HepG2 (cell line): ENCODE data around the gene PTPN5. TPM values are rescaled to one million over a fixed set of nuclear protein-coding genes. Genes with fewer than 3 reads are reported as not detected.

Source experiments
- ATAC-seq: fragments of 200-7000 bp; cut with Tn5 transposase; 3 replicates; pipeline ENCODE4 v1.9.1; 2020; ENCODE audit warnings: mild to moderate bottlenecking, moderate library complexity
- BruUV-seq: library from RNA; stranded (reverse); fragments of 400-500 nt; replicated peaks from 2 replicates; lab custom pipeline; 2021; lab: Mats Ljungman, UMichigan
- CTCF ChIA-PET: fragments of 300-600 bp; formaldehyde crosslinking; extraction: SDS; loops from one replicate; lab custom pipeline; 2021; ENCODE audit warnings: low total read pairs, inconsistent platforms, low intra/inter-chr PET ratio; lab: Yijun Ruan, JAX
- POLR2A ChIA-PET: fragments of 350-600 bp; sonication (Branson Sonifier 250); formaldehyde crosslinking; loops from one replicate; lab custom pipeline; 2020; ENCODE audit warnings: antibody characterized with exemption, inconsistent platforms; lab: Yijun Ruan, JAX
- DNase-seq: peaks from one replicate; pipeline ENCODE4 v3.0.0-alpha.2; 2015; ENCODE audit warnings: low spot score
- FAIRE-seq: peaks from 3 replicates; lab custom pipeline; 2011; peaks lifted over from hg19 to GRCh38; lab: Jason Lieb, UNC
- H2AFZ ChIP-seq: one replicate; pipeline ENCODE4 v1.6.1; 2011; ENCODE audit warnings: low read length, inconsistent platforms
- H3K27ac ChIP-seq: fragments of 300-600 bp; 3 replicates; pipeline ENCODE4 v1.8.0; 2011; ENCODE audit warnings: mixed run types, mild to moderate bottlenecking, mixed read lengths, low read length, inconsistent platforms; ENCODE audit not compliant: insufficient read depth; ENCODE audit errors: extremely low read length
- H3K27me3 ChIP-seq, 2 experiments: fragments of 200-600 bp in 1 of 2; 2 replicates in 1 of 2; 3 replicates in 1 of 2; pipeline versions ENCODE4 v1.6.0 to v1.8.0; 2011; ENCODE audit warnings: low read length in 2 of 2, mild to moderate bottlenecking in 2 of 2, moderate library complexity in 2 of 2, inconsistent platforms in 1 of 2; ENCODE audit not compliant: insufficient read depth in 2 of 2, control insufficient read depth in 1 of 2
- H3K36me3 ChIP-seq, 2 experiments: fragments of 200-600 bp in 1 of 2; replicated peaks in 1 of 2; 2 replicates in 1 of 2; 3 replicates in 1 of 2; pipeline versions ENCODE4 v1.5.1 to v1.8.0; 2011; ENCODE audit warnings: low read length in 2 of 2, inconsistent platforms in 1 of 2; ENCODE audit not compliant: insufficient read depth in 2 of 2, control insufficient read depth in 1 of 2
- H3K4me1 ChIP-seq: 2 replicates; pipeline ENCODE4 v1.5.1; 2012; ENCODE audit warnings: low read length, inconsistent platforms; ENCODE audit not compliant: insufficient read depth
- H3K4me2 ChIP-seq: 2 replicates; pipeline ENCODE4 v1.6.0; 2011; ENCODE audit warnings: low read depth, low read length, inconsistent platforms
- H3K4me3 ChIP-seq, 3 experiments: fragments of 200-600 bp in 1 of 3; sonication (generic), shearing (Covaris generic) in 1 of 3; replicated peaks in 1 of 3; 2 replicates each; pipeline ENCODE4 v1.5.1; 2011 to 2016; ENCODE audit warnings: low read length in 3 of 3, inconsistent platforms in 2 of 3, low read depth in 2 of 3, mild to moderate bottlenecking in 2 of 3, control low read depth in 1 of 3, mixed read lengths in 1 of 3; ENCODE audit not compliant: insufficient read depth in 1 of 3
- H3K79me2 ChIP-seq: one replicate; pipeline ENCODE4 v1.6.1; 2011; ENCODE audit warnings: low read length, inconsistent platforms; ENCODE audit not compliant: insufficient read depth
- H3K9ac ChIP-seq: 2 replicates; pipeline ENCODE4 v1.6.0; 2011; ENCODE audit warnings: mild to moderate bottlenecking, low read depth, low read length, inconsistent platforms; ENCODE audit not compliant: insufficient read depth
- H3K9me3 ChIP-seq: 2 replicates; pipeline ENCODE4 v1.5.1; 2012; ENCODE audit warnings: mild to moderate bottlenecking, low read length
- H4K20me1 ChIP-seq: 2 replicates; pipeline ENCODE4 v1.6.0; 2011; ENCODE audit warnings: inconsistent platforms, mild to moderate bottlenecking, low read length, moderate library complexity; ENCODE audit not compliant: insufficient read depth
- ARID2 ChIP-seq: sonication (generic); formaldehyde crosslinking; IDR thresholded peaks from 2 replicates; pipeline ENCODE4 v1.8.1; 2022; ENCODE audit warnings: mild to moderate bottlenecking, missing genetic modification reagents, borderline replicate concordance
- BRCA1 ChIP-seq: sonication (generic); formaldehyde crosslinking; IDR thresholded peaks from 2 replicates; pipeline ENCODE4 v1.4.0; 2020; ENCODE audit warnings: missing genetic modification reagents
- CHCHD3 ChIP-seq: sonication (generic); formaldehyde crosslinking; IDR thresholded peaks from 2 replicates; pipeline ENCODE4 v1.8.0; 2022; ENCODE audit warnings: mild to moderate bottlenecking, missing genetic modification reagents, moderate library complexity
- HNRNPLL ChIP-seq: fragments of 200-400 bp; formaldehyde crosslinking; IDR thresholded peaks from 2 replicates; pipeline ENCODE4 v1.6.1; 2017; ENCODE audit warnings: mild to moderate bottlenecking, low read depth, low read length; ENCODE audit not compliant: poor library complexity, severe bottlenecking
- JUN ChIP-seq: sonication (generic); formaldehyde crosslinking; IDR thresholded peaks from 2 replicates; pipeline ENCODE4 v1.4.0; 2020; ENCODE audit warnings: mild to moderate bottlenecking, missing genetic modification reagents
- RBM22 ChIP-seq: fragments of 200-400 bp; formaldehyde crosslinking; optimal IDR thresholded peaks from 2 replicates; pipeline ENCODE3; 2017; ENCODE audit warnings: mild to moderate bottlenecking, low read length, moderate library complexity
- TRIM22 ChIP-seq: fragments of 450-650 bp; IDR thresholded peaks from 2 replicates; pipeline ENCODE4 v1.6.1; 2017
- ZGPAT ChIP-seq: IDR thresholded peaks from 2 replicates; pipeline ENCODE4 v1.6.1; 2016; ENCODE audit warnings: mild to moderate bottlenecking
- ZKSCAN5 ChIP-seq: sonication (generic); formaldehyde crosslinking; IDR thresholded peaks from 2 replicates; pipeline ENCODE4 v1.5.1; 2020; ENCODE audit warnings: mild to moderate bottlenecking, missing genetic modification reagents
- ZNF225 ChIP-seq: sonication (generic); formaldehyde crosslinking; IDR thresholded peaks from 2 replicates; pipeline ENCODE4 v1.4.0; 2020; ENCODE audit warnings: mild to moderate bottlenecking, missing genetic modification reagents
- ZNF235 ChIP-seq: sonication (generic); formaldehyde crosslinking; IDR thresholded peaks from 2 replicates; pipeline ENCODE4 v1.8.1; 2023; ENCODE audit warnings: mild to moderate bottlenecking, missing genetic modification reagents, borderline replicate concordance
- ZNF281 ChIP-seq: sonication (generic); formaldehyde crosslinking; IDR thresholded peaks from 2 replicates; pipeline ENCODE4 v1.4.0; 2020; ENCODE audit warnings: missing genetic modification reagents, borderline replicate concordance
- ZNF343 ChIP-seq: sonication (generic); formaldehyde crosslinking; IDR thresholded peaks from 2 replicates; pipeline ENCODE4 v1.4.0; 2020; ENCODE audit warnings: mild to moderate bottlenecking, missing genetic modification reagents
- ZNF749 ChIP-seq: sonication (generic); formaldehyde crosslinking; IDR thresholded peaks from 2 replicates; pipeline ENCODE4 v1.8.0; 2022; ENCODE audit warnings: mild to moderate bottlenecking, missing genetic modification reagents, moderate library complexity, borderline replicate concordance
- WGBS: methylation state at CpG from one replicate; pipeline ENCODE4 v1.1.6; 2017; ENCODE audit warnings: low lambda C conversion rate; 5-methylcytosine and 5-hydroxymethylcytosine counted together
- in situ Hi-C: cut with HindIII; loops from 2 replicates; pipeline ENCODE4 v1.10.0; 2017; ENCODE audit warnings: low pct_unique_long_range_greater_than_20kb; ENCODE audit not compliant: extremely low pct_ligation_motif_present
- intact Hi-C: fragments of 100-400 bp; cut with micrococcal nuclease; formaldehyde crosslinking; loops from one replicate; pipeline ENCODE4 v1.10.0; 2022; ENCODE audit not compliant: unreplicated experiment
- polyA plus RNA-seq, 8 experiments: library from polyadenylated mRNA; depleted of rRNA in 3 of 8; stranded (reverse) in 7 of 8; unstranded in 1 of 8; fragments of >200 nt; fragmentation: Illumina TruSeq in 4 of 8; extraction: Trizol in 4 of 8; gene quantifications; 2 replicates each; pipeline versions ENCODE4 v1.2.1 to v1.2.3, GENCODE V29; 2011 to 2016; ENCODE audit warnings: low read depth in 4 of 8, missing spikeins in 1 of 8, mixed read lengths in 1 of 8; ENCODE audit not compliant: insufficient read depth in 1 of 8
- total RNA-seq, 5 experiments: library from RNA; depleted of rRNA; stranded (reverse); fragments of >200 nt; fragmentation: Illumina TruSeq; extraction: Trizol; gene quantifications; 2 replicates each; pipeline ENCODE4 v1.2.3, GENCODE V29; 2016; ENCODE audit warnings: low read depth in 1 of 5

The PTPN5 gene
- total and polyA plus RNA-seq, 2 of the 13 experiments (the other 11 are each of a cell fraction or from before 2014, with no cell fraction given), result not detected

- Histone ChIP-seq H3K9ac (no peak overlapping the region), H3K9me3 (no peaks in the 10 kb centered on the region), H3K4me2 (no peak overlapping the region), H3K4me3 (no peak overlapping the region), H3K27me3 (peaks cover 0 to 22% of the 10 kb centered on the region in 2 experiments; a peak in 4 of 5 replicates), H3K4me1 (no peaks in the 10 kb centered on the region), H3K79me2 (no peaks in the 10 kb centered on the region), H3K36me3 (no peaks in the 10 kb centered on the region), H3K27ac (no peak overlapping the region), H4K20me1 (no peaks in the 10 kb centered on the region), H2AFZ (no peak overlapping the region)
- FAIRE-seq (no peak), DNase-seq (no peak), ATAC-seq (no peak)
- under 1% methylated on average over 7 of the region's 7 CpGs for WGBS
- in situ Hi-C loops, result no loop called here
- POLR2A ChIA-PET, result no interaction called here
- TF ChIP-seq ZNF235 (CRISPR knock-in tag) (no peak), ZGPAT (no peak), RBM22 (no peak), JUN (no peak), ZKSCAN5 (no peak), BRCA1 (CRISPR knock-in tag) (no peak), TRIM22 (no peak), ZNF225 (CRISPR knock-in tag) (no peak), HNRNPLL (no peak), ZNF343 (CRISPR knock-in tag) (no peak), CHCHD3 (CRISPR knock-in tag) (no peak), ZNF281 (no peak), ARID2 (no peak), ZNF749 (no peak)
- BruUV-seq, result no TSS peak
- CTCF ChIA-PET, result no interaction called here
- intact Hi-C loops, result no loop called here
Observed at GRCh38 chr11:18794956-18795355, 3.4 kb upstream of the PTPN5 start.
